GM12892 (cell line): Measurements from ENCODE around the gene CD101.

Source experiments
- POLR2A ChIP-seq: IDR thresholded peaks from 2 replicates; pipeline ENCODE4 v1.6.1; 2011; ENCODE audit warnings: low read depth, low read length, control low read depth
- POLR2AphosphoS5 ChIP-seq: IDR thresholded peaks from 2 replicates; pipeline ENCODE4 v1.6.1; 2011; ENCODE audit warnings: low read depth, low read length, control low read depth
- TAF1 ChIP-seq: IDR thresholded peaks from 2 replicates; pipeline ENCODE4 v1.6.1; 2011; ENCODE audit warnings: low read depth, mild to moderate bottlenecking, control low read depth, low read length, borderline replicate concordance

DNA sequence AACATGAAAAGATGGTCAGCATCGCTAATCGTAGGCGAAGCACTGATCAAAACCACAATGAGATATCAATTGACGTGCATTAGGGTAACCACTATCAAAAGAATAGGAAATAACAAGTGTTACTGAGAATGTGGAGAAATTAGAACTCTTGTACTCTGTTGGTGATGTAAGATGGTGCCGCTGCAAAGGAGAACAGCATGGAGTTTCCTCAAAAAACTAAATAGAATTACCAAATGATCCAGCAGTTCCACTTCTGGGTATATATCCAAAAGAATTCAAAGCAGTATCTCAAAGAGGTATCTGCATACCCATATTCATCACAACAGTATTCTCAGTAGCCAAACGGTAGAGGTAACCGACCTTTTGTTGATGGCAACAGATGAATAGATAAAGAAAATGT, 8.3 kb upstream of the CD101 start:
- TF ChIP-seq TAF1 (no peak), POLR2AphosphoS5 (no peak), POLR2A (no peak)
